SK-N-SH (cell line): ENCODE data around the gene SLC9A4.

Experiments
- CTCF ChIP-seq: fragments of 200-600 bp; sonication (generic); IDR thresholded peaks from 2 replicates; pipeline ENCODE4 v1.6.1; 2017; ENCODE audit warnings: antibody characterized with exemption, mild to moderate bottlenecking, moderate library complexity
- EP300 ChIP-seq, 2 experiments: IDR thresholded peaks; 2 replicates each; pipeline versions ENCODE4 v1.4.0 to v1.6.1; 2012; ENCODE audit warnings: borderline replicate concordance in 1 of 2, low read depth in 1 of 2, low read length in 1 of 2
- EZH2phosphoT487 ChIP-seq: fragments of 200-600 bp; sonication (generic); IDR thresholded peaks from 2 replicates; pipeline ENCODE4 v1.6.1; 2017; ENCODE audit warnings: low read depth, mixed run types, mild to moderate bottlenecking, antibody characterized with exemption, moderate library complexity, borderline replicate concordance
- FOSL2 ChIP-seq: IDR thresholded peaks from 2 replicates; pipeline ENCODE4 v1.4.0; 2012; ENCODE audit warnings: low read depth, mild to moderate bottlenecking, moderate library complexity, borderline replicate concordance
- FOXM1 ChIP-seq: IDR thresholded peaks from 2 replicates; pipeline ENCODE4 v1.4.0; 2012; ENCODE audit warnings: low read depth, mild to moderate bottlenecking
- GATA2 ChIP-seq: sonication (generic); formaldehyde crosslinking; IDR thresholded peaks from 2 replicates; pipeline ENCODE4 v1.5.0; 2020; ENCODE audit warnings: mild to moderate bottlenecking, missing genetic modification reagents
- JUND ChIP-seq: IDR thresholded peaks from 2 replicates; pipeline ENCODE4 v1.4.0; 2012
- POLR2AphosphoS5 ChIP-seq: IDR thresholded peaks from 2 replicates; pipeline ENCODE4 v1.6.1; 2012; ENCODE audit warnings: low read depth, low read length
- RAD21 ChIP-seq: IDR thresholded peaks from 2 replicates; pipeline ENCODE4 v1.6.1; 2012; ENCODE audit warnings: mild to moderate bottlenecking, low read length
- RCOR1 ChIP-seq: fragments of 150-350 bp; IDR thresholded peaks from 2 replicates; pipeline ENCODE4 v1.6.1; 2017; ENCODE audit warnings: antibody characterized with exemption, low read length
- REST ChIP-seq: IDR thresholded peaks from 2 replicates; pipeline ENCODE4 v1.6.1; 2012; ENCODE audit warnings: mild to moderate bottlenecking, low read depth, low read length, moderate library complexity

- TF ChIP-seq RAD21, result no peak
- TF ChIP-seq FOXM1, result no peak
- no peak for TF ChIP-seq CTCF
- TF ChIP-seq GATA2, result no peak
- TF ChIP-seq EP300 (IDR thresholded peaks at IDR 0.05; ENCODE audit: borderline replicate concordance in 1 of 2, low read depth in 1 of 2, low read length in 1 of 2), result no peak
- TF ChIP-seq EZH2phosphoT487, result no peak
- no peak for TF ChIP-seq FOSL2
- TF ChIP-seq RCOR1, result no peak
- TF ChIP-seq JUND, result no peak
- no peak for TF ChIP-seq POLR2AphosphoS5
- no peak for TF ChIP-seq REST
Measured at GRCh38 chr2:102504833-102505232, 31.8 kb downstream of the SLC9A4 start.
